ENCODE data around the gene PPFIA4. TPM values are rescaled to one million over a fixed set of nuclear protein-coding genes. Genes with fewer than 3 reads are reported as not detected.

The PPFIA4 gene
- total and polyA plus RNA-seq, 9 of the 15 experiments (the other 6 are each of a cell fraction or from before 2014, with no cell fraction given) = 0.07 to 12.0 (median 0.70) TPM

- H3K4me1 ChIP-seq (replicated peaks in 1 of 2; ENCODE audit: control insufficient read depth in 2 of 2, insufficient read depth in 2 of 2, low read length in 2 of 2) = no peaks in the 10 kb centered on the region
- H3K27me3 ChIP-seq (ENCODE audit: control insufficient read depth in 2 of 2, insufficient read depth in 2 of 2, low read length in 2 of 2) = peaks cover 13 to 23% of the 10 kb centered on the region in 2 experiments; a peak in 4 of 5 replicates
- ChIA-PET POLR2A (interaction anchor here (0.6 to 1.0 kb wide), 2 partner anchors 21 to 61 kb away, joined by 3 to 4 read pairs; no protein-coding TSS in a partner anchor), CTCF (ENCODE audit: low intra/inter-chr PET ratio) (no interaction called here)
- no peaks in the 10 kb centered on the region for H3K9me3 ChIP-seq (replicated peaks; ENCODE audit: control insufficient read depth, insufficient read depth, low read depth, low read length)
- no peaks in the 10 kb centered on the region for H3K36me3 ChIP-seq (ENCODE audit: control insufficient read depth, insufficient read depth, low read length)
- H3K4me3 ChIP-seq = no peak overlapping the region
- TF ChIP-seq ATF3 (IDR thresholded peaks at IDR 0.05) (peak; percentile 86), ATF3 (CRISPR knock-in tag; conservative IDR thresholded peaks at IDR 0.05) (no peak), CEBPB (tag; IDR thresholded peaks at IDR 0.05) (peak; percentile 51; the same call in 1 of the 2 replicates), CEBPG (CRISPR knock-in tag; IDR thresholded peaks at IDR 0.05) (no peak), CEBPG (tag; conservative IDR thresholded peaks at IDR 0.05 in 1 of 2, IDR thresholded peaks at IDR 0.05 in 1 of 2) (peak; percentile 50 to 72; a peak in 3 of 4 replicates)
- TF ChIP-seq, protein P1, sequence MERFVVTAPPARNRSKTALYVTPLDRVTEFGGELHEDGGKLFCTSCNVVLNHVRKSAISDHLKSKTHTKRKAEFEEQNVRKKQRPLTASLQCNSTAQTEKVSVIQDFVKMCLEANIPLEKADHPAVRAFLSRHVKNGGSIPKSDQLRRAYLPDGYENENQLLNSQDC (CRISPR knock-in tag; IDR thresholded peaks at IDR 0.05) = no peak
- H2AFZ ChIP-seq (ENCODE audit: low read depth, low read length) = no peak overlapping the region
- in situ Hi-C loops (cut with MboI) (no loop called here), intact Hi-C loops (cut with micrococcal nuclease) (no loop called here)
- no peaks in the 10 kb centered on the region for H3K9me1 ChIP-seq (ENCODE audit: control insufficient read depth, insufficient read depth, low read length)
- ATAC-seq (no peak), DNase-seq (ENCODE audit: extremely low read depth in 1 of 4, low spot score in 3 of 4) (no peak), FAIRE-seq (no peak)
- no peaks in the 10 kb centered on the region for H4K20me1 ChIP-seq (replicated peaks; ENCODE audit: control insufficient read depth, insufficient read depth, low read length)
- no peaks in the 10 kb centered on the region for H3K79me2 ChIP-seq (ENCODE audit: control insufficient read depth, insufficient read depth, low read length)
- BruUV-seq (replicated peaks) = no TSS peak
- H3K9ac ChIP-seq (ENCODE audit: insufficient read depth in 1 of 2, low read depth in 2 of 2, low read length in 2 of 2) = no peak overlapping the region
- H3K27ac ChIP-seq (ENCODE audit: extremely low read depth, low read depth, low read length) = no peak overlapping the region
- H3K4me2 ChIP-seq (ENCODE audit: insufficient read depth, low read length) = no peak overlapping the region
These were observed 74.2 kb downstream of the PPFIA4 start for GRCh38 chr1:203100516-203100869.
